Activated T-helper 2 cell treated with anti-CD3 and anti-CD28 coated beads, Interferon-gamma antibody, Interleukin-2, Interleukin-4, amounts not matched to agents 10 μg/mL and 5 μg/mL and 100 μg/mL, durations not matched to agents 14 hours and 24 hours and 36 hours (primary cell): ENCODE data around the gene PIP5K1C. TPM values are rescaled to one million over a fixed set of nuclear protein-coding genes. Genes with fewer than 3 reads are reported as not detected.

Experiments used
- DNase-seq: peaks from one replicate; pipeline ENCODE4 v3.0.0; 2021; ENCODE audit warnings: low spot score
- H3K27ac Mint-ChIP-seq: one replicate; pipeline ENCODE4 v1.8.0; 2021; ENCODE audit warnings: mixed read lengths
- H3K27me3 Mint-ChIP-seq: one replicate; pipeline ENCODE4 v1.8.0; 2021; ENCODE audit warnings: low read depth, mixed read lengths
- H3K36me3 Mint-ChIP-seq: one replicate; pipeline ENCODE4 v1.8.0; 2021; ENCODE audit warnings: low read depth, mixed read lengths
- H3K4me1 Mint-ChIP-seq: one replicate; pipeline ENCODE4 v1.8.0; 2021; ENCODE audit warnings: low read depth, mixed read lengths
- H3K4me3 Mint-ChIP-seq: one replicate; pipeline ENCODE4 v1.8.0; 2021; ENCODE audit warnings: low read depth, mild to moderate bottlenecking, moderate library complexity, mixed read lengths
- H3K9me3 Mint-ChIP-seq: one replicate; pipeline ENCODE4 v1.8.0; 2021; ENCODE audit warnings: mixed read lengths
- intact Hi-C: fragments of 100-400 bp; cut with micrococcal nuclease; formaldehyde crosslinking; loops from one replicate; pipeline ENCODE4 v1.15.1; 2023
- total RNA-seq: library from RNA; stranded (reverse); gene quantifications from 2 replicates; pipeline ENCODE4 v1.2.3, GENCODE V29; 2022

Gene PIP5K1C
- total RNA-seq, 1 donor from 2014 or later = 22.5 TPM

GRCh38 chr19:3684817-3685410 lies 15.4 kb downstream of the PIP5K1C start:
- no peak for DNase-seq
- no peaks in the 10 kb centered on the region for H3K27me3 Mint-ChIP-seq
- H3K36me3 Mint-ChIP-seq = peaks cover 21% of the 10 kb centered on the region
- no peak overlapping the region for H3K4me3 Mint-ChIP-seq
- intact Hi-C loops = no loop called here
- H3K9me3 Mint-ChIP-seq = peaks cover 7% of the 10 kb centered on the region
- peaks cover 11% of the 10 kb centered on the region for H3K4me1 Mint-ChIP-seq
- H3K27ac Mint-ChIP-seq = no peak overlapping the region

DNA sequence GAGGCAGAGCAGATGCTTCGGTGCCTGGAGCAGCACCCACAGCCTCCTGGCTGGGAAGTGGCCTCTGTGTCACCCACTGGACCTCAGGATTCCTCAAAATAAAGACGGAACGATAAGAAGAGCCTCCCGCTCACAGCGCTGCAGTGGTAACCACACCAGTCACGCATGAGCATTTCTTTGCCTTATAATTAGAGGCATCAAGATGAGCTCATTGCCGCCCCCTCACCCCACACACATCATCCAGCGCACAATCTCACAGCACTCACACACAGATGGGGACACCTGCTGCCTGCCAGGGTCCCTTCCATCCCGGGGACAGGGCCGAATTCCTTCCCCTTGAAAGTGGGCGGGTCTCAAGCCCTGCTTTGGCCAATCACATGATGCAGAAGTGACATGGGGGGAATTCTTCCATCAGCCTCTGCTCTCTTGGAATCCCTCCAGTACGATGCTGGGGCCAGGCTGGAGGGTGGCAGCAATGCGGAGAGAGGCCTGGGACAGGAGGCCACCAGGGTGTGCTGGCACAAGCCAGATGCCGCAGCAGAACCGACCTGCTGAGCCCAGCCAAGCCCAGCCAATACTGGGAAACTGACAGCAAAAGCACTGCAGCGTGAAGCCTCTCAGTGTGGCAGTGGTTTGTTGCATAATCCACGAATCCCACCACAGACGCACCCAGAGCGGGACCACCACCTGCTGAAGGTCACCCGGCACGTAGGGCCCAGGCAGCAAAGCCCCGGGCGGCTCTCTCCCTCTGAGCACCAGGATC lies 16.0 kb downstream of the PIP5K1C start:
- intact Hi-C loops = no loop called here
- Mint-ChIP-seq H3K27ac (no peak overlapping the region), H3K27me3 (no peaks in the 10 kb centered on the region), H3K4me3 (no peak overlapping the region), H3K4me1 (peaks cover 7% of the 10 kb centered on the region), H3K9me3 (peaks cover 5% of the 10 kb centered on the region), H3K36me3 (peaks cover 16% of the 10 kb centered on the region)
- DNase-seq = no peak

DNA sequence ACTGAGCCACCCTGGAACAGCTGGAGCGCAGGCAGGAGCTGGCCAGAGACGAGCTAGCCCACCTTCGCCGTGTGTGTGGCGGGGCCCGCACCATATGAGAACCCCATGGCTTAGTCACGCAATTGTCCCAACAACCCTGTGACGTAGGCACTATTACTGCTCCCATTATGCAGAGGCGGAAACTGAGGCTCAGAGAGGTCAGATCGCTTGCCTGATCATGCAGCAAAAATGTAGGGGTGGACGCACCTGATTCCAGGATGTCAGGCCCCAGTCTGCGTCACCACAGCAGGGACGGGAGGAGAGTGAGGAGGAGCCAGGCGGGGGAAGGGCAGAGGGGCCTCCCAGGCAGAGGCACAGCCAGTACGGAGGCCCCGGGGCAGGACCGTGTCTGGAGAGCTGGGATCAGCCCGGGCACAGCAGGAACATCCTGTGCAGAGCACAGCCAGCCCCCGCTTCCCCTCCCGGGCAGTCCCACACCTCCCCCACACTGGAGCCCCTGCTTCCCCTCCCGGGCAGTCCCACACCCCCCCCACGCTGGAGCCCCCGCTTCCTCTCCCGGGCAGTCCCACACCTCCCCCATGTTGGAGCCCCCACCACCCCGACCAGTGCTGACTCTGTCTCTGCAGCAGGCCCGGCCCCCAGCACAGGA lies 16.7 kb downstream of the PIP5K1C start:
- H3K4me1 Mint-ChIP-seq = peaks cover 7% of the 10 kb centered on the region
- DNase-seq = no peak
- H3K27ac Mint-ChIP-seq = no peak overlapping the region
- peaks cover 16% of the 10 kb centered on the region for H3K36me3 Mint-ChIP-seq
- no peaks in the 10 kb centered on the region for H3K27me3 Mint-ChIP-seq
- H3K9me3 Mint-ChIP-seq = peaks cover 5% of the 10 kb centered on the region
- intact Hi-C loops = no loop called here
- H3K4me3 Mint-ChIP-seq = no peak overlapping the region

DNA sequence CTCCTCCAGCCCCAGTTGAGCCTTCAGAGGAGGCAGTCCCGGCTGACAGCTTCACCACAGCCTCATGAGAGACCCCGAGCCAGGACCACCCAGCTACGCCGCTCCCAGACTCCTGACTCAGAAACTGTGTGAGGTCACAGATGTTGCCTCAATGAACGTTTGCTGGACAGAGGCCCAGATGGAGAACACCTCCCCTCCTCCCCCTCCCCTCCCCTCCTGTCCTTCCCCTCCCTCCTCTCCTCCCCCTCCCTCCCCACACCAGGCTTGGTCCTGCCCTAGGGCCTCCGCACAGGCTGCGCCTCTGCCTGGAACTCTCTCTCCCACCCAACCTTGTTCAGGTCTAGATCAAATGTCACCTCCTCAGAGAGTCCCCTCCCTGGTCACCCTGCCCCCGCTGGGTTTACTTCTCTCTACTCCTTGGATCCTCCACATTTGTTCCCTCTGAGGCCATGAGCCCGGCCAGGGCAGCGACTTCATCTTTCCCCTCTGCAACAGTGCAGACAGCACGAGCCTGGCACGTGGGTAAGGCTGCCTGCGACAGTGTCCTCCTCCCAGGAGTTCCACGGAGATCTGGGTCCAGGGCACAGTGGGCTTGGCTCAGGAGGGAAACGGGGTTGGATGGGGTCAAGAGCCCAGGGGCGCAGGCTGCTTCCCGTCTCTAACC lies 17.4 kb downstream of the PIP5K1C start:
- Mint-ChIP-seq H3K9me3 (peaks cover 5% of the 10 kb centered on the region), H3K27me3 (no peaks in the 10 kb centered on the region), H3K4me3 (no peak overlapping the region), H3K36me3 (peaks cover 16% of the 10 kb centered on the region), H3K27ac (no peak overlapping the region), H3K4me1 (peaks cover 4% of the 10 kb centered on the region)
- DNase-seq = no peak
- intact Hi-C loops = no loop called here

DNA sequence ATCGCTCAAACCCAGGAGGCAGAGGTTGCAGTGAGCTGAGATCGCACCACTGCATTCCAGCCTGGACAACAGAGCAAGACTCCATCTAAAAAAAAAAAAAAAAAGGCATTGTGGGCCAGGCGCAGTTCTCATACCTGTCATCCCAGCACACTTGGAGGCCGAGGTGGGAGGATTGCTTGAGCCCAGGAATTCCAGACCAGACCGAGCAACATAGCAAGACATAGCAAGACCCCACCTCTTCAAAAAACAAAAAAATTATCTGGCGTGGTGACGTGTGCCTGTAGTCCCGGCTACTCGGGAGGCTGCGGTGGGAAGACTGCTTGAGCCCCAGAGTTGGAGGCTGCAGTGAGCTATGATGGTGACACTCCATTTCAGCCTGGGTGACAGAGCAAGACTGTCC lies 18.0 kb downstream of the PIP5K1C start:
- Mint-ChIP-seq H3K4me3 (no peak overlapping the region), H3K27me3 (no peaks in the 10 kb centered on the region), H3K9me3 (peaks cover 5% of the 10 kb centered on the region), H3K27ac (no peak overlapping the region), H3K4me1 (peaks cover 2% of the 10 kb centered on the region), H3K36me3 (peaks cover 16% of the 10 kb centered on the region)
- no peak for DNase-seq
- intact Hi-C loops = no loop called here

DNA sequence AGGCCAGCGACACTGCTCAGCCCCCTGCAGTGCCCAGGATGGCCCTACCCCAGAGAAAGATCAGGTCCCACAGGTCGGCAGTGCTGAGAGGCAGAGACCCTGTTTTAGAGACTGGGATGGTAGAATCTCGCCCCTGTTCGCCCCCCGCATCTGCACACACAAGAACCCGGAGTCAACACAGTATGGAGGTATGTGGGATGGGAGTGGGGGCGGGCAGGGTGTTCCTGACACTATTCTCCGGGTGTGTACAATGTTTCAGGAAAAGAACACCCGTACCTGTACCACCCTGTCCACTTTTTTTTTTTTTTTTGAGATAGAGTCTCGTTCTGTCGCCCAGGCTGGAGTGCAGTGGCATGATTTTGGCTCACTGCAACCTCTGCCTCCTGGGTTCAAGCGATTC lies 19.3 kb downstream of the PIP5K1C start:
- Mint-ChIP-seq H3K27me3 (no peaks in the 10 kb centered on the region), H3K27ac (no peak overlapping the region), H3K4me1 (no peaks in the 10 kb centered on the region), H3K36me3 (peaks cover 16% of the 10 kb centered on the region), H3K4me3 (no peak overlapping the region), H3K9me3 (peaks cover 5% of the 10 kb centered on the region)
- intact Hi-C loops = no loop called here
- no peak for DNase-seq

DNA sequence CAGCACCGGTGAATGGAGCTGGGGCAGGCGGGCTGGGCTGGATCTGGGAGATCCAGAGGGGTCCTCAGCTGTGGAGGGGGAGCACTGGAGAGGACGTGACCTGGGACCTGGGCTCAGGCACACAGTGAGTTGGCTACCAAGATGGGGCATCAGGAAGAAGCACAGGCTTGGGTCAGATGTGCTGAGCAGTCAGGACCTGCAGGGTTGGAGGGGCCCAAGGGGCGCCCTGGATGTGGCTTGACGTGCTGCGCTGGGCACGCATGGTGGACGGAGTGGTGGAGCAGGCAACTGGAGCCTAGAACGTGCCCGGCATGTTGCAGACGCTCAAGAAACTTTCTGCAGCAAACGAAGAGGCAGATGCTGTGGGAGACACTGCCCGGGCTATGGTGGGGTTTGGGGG lies 20.7 kb downstream of the PIP5K1C start:
- no peaks in the 10 kb centered on the region for H3K27me3 Mint-ChIP-seq
- intact Hi-C loops = no loop called here

DNA sequence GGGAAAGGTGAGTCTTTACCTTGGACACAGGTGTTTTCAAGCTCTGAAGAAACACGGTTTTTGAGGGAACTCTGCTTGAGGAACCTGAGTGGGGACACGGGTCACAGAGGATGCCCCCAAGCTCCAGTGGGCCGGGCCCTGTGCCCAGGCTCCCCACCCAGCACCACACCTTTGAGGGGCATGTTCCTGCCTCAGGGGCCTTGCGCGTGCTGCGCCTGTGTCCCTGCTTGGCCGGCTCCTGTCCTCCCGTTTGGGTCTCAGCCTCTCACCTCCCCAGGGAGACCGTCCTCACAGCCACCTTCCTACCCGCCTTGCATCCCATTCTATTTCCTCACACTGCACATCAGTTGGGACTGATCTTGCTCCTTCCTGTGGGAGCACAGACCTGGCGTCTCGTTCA lies 21.1 kb downstream of the PIP5K1C start:
- Mint-ChIP-seq H3K27ac (no peak overlapping the region), H3K4me3 (no peak overlapping the region), H3K27me3 (no peaks in the 10 kb centered on the region), H3K9me3 (peaks cover 3% of the 10 kb centered on the region), H3K36me3 (peaks cover 8% of the 10 kb centered on the region), H3K4me1 (no peaks in the 10 kb centered on the region)
- DNase-seq = no peak
- intact Hi-C loops = no loop called here

More for the DNA sequence above, 20.7 kb downstream of the PIP5K1C start:
- peaks cover 11% of the 10 kb centered on the region for H3K36me3 Mint-ChIP-seq
- H3K27ac Mint-ChIP-seq = no peak overlapping the region
- DNase-seq = no peak
- no peaks in the 10 kb centered on the region for H3K4me1 Mint-ChIP-seq
- peaks cover 5% of the 10 kb centered on the region for H3K9me3 Mint-ChIP-seq
- no peak overlapping the region for H3K4me3 Mint-ChIP-seq

- Mint-ChIP-seq H3K4me3 (no peak overlapping the region), H3K27me3 (no peaks in the 10 kb centered on the region), H3K27ac (no peak overlapping the region), H3K36me3 (no peaks in the 10 kb centered on the region), H3K9me3 (no peaks in the 10 kb centered on the region), H3K4me1 (no peaks in the 10 kb centered on the region)
- intact Hi-C loops = no loop called here
- no peak for DNase-seq
Observed at GRCh38 chr19:3678188-3678587, 22.1 kb downstream of the PIP5K1C start.

GRCh38 chr19:3674784-3675543 lies 25.3 kb downstream of the PIP5K1C start:
- H3K36me3 Mint-ChIP-seq = no peaks in the 10 kb centered on the region
- no peaks in the 10 kb centered on the region for H3K27me3 Mint-ChIP-seq
- H3K4me3 Mint-ChIP-seq = no peak overlapping the region
- H3K27ac Mint-ChIP-seq = no peak overlapping the region
- no peaks in the 10 kb centered on the region for H3K9me3 Mint-ChIP-seq
- intact Hi-C loops = no loop called here
- peaks cover 6% of the 10 kb centered on the region for H3K4me1 Mint-ChIP-seq
- no peak for DNase-seq

- Mint-ChIP-seq H3K4me3 (no peak overlapping the region), H3K27me3 (no peaks in the 10 kb centered on the region), H3K27ac (no peak overlapping the region), H3K36me3 (no peaks in the 10 kb centered on the region), H3K4me1 (peaks cover 6% of the 10 kb centered on the region), H3K9me3 (no peaks in the 10 kb centered on the region)
- intact Hi-C loops = no loop called here
- DNase-seq = no peak
Observed at GRCh38 chr19:3673506-3674439, 26.5 kb downstream of the PIP5K1C start.

- Mint-ChIP-seq H3K4me3 (no peak overlapping the region), H3K27ac (no peak overlapping the region), H3K9me3 (no peaks in the 10 kb centered on the region), H3K4me1 (peaks cover 6% of the 10 kb centered on the region), H3K36me3 (no peaks in the 10 kb centered on the region), H3K27me3 (no peaks in the 10 kb centered on the region)
- DNase-seq = no peak
- intact Hi-C loops = no loop called here
Observed at GRCh38 chr19:3672993-3673392, 27.3 kb downstream of the PIP5K1C start.
